ENCODE results near the gene CPNE5.

Gene CPNE5

DNA sequence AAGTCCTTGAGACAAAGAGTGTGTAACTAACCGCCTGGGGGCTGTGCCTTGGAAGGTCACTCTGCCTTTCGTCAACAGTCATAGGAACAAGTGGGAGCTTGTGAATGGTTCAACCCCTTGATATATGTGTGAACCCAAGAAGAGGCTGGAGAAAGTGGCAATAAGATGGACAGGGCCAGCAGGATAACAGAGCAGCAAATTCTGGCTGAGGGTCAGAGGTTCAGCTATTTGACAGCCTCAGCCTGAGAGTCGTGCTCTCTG lies 54.9 kb downstream of the CPNE5 start:
- H3K4me3 ChIP-seq (ENCODE audit: low read depth, low read length), result no peak overlapping the region
- no peaks in the 10 kb centered on the region for H3K9me3 ChIP-seq
- no peak for DNase-seq
- no peaks in the 10 kb centered on the region; the same call in 1 of the 2 replicates for H3K4me1 ChIP-seq
- TF ChIP-seq, protein P1, sequence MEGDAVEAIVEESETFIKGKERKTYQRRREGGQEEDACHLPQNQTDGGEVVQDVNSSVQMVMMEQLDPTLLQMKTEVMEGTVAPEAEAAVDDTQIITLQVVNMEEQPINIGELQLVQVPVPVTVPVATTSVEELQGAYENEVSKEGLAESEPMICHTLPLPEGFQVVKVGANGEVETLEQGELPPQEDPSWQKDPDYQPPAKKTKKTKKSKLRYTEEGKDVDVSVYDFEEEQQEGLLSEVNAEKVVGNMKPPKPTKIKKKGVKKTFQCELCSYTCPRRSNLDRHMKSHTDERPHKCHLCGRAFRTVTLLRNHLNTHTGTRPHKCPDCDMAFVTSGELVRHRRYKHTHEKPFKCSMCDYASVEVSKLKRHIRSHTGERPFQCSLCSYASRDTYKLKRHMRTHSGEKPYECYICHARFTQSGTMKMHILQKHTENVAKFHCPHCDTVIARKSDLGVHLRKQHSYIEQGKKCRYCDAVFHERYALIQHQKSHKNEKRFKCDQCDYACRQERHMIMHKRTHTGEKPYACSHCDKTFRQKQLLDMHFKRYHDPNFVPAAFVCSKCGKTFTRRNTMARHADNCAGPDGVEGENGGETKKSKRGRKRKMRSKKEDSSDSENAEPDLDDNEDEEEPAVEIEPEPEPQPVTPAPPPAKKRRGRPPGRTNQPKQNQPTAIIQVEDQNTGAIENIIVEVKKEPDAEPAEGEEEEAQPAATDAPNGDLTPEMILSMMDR (IDR thresholded peaks at IDR 0.05; ENCODE audit: low read depth, low read length), result no peak
- H3K27me3 ChIP-seq, result no peaks in the 10 kb centered on the region
- no peaks in the 10 kb centered on the region for H3K36me3 ChIP-seq

DNA sequence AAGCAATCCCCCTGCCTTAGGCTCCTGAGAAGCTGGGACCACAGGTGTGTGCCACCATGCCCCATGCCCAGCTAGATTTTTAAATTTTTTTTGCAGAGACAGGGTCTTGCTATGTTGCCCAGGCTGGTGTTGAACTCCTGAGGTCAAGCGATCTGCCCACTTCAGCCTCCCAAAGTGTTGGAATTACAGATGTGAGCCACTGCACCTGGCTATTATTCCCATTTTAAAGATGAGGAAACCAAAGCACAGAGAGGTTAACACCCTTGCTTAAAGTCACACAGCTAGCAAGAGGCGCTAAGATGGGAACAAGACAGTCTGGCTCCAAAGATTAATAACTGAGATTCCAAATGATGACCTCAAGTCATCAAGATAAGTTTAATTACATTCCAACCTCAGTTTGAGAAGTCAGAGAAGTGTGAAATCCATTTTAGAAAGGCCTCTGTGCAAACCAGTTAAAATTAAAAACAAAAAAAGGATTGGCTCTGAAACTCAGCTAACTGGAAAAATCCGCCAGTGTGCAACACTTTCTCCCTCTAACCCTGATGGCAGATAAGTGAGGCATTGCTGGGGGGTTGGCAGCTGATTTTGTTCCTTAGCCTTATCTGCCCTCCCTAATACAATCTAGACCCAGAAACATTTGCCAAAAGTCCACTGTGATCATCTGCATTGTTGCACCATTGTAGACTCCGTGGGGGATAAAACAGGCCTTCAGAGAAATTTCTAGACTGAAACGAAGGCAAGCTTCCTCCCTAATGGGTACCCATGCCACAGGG lies 55.5 kb downstream of the CPNE5 start:
- TF ChIP-seq, protein P1 (IDR thresholded peaks at IDR 0.05; ENCODE audit: low read depth, low read length), result no peak

DNA sequence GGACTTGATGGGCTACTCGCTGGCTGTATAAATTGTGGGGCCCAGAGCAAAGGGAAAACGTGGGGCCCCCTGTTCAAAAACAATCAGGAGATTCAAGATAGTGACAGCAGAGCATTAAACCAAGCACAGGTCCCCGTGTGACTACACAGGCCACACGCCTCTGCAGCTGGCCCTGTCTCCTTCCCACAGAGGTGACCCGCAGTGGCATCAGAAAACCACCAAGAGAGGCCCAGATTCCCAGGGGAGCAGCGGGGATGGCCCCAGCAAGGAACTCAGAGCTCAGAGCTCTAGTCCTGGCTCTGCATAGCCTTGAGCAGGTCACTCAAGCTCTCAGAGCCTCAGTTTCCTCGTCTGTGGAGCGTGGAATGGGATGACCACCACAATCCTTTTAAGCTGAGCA lies 57.6 kb downstream of the CPNE5 start:
- H3K4me3 ChIP-seq (ENCODE audit: low read depth, low read length), result no peak overlapping the region
- H3K36me3 ChIP-seq, result no peaks in the 10 kb centered on the region
- H3K27me3 ChIP-seq, result no peaks in the 10 kb centered on the region
- no peaks in the 10 kb centered on the region for H3K9me3 ChIP-seq
- DNase-seq, result no peak
- TF ChIP-seq, protein P1 (IDR thresholded peaks at IDR 0.05; ENCODE audit: low read depth, low read length), result no peak
- no peaks in the 10 kb centered on the region for H3K4me1 ChIP-seq

More for the DNA sequence above, 55.5 kb downstream of the CPNE5 start:
- Histone ChIP-seq H3K36me3 (no peaks in the 10 kb centered on the region), H3K9me3 (no peaks in the 10 kb centered on the region), H3K27me3 (no peaks in the 10 kb centered on the region), H3K4me1 (no peaks in the 10 kb centered on the region; the same call in 1 of the 2 replicates), H3K4me3 (ENCODE audit: low read depth, low read length) (no peak overlapping the region)
- DNase-seq, result no peak

DNA sequence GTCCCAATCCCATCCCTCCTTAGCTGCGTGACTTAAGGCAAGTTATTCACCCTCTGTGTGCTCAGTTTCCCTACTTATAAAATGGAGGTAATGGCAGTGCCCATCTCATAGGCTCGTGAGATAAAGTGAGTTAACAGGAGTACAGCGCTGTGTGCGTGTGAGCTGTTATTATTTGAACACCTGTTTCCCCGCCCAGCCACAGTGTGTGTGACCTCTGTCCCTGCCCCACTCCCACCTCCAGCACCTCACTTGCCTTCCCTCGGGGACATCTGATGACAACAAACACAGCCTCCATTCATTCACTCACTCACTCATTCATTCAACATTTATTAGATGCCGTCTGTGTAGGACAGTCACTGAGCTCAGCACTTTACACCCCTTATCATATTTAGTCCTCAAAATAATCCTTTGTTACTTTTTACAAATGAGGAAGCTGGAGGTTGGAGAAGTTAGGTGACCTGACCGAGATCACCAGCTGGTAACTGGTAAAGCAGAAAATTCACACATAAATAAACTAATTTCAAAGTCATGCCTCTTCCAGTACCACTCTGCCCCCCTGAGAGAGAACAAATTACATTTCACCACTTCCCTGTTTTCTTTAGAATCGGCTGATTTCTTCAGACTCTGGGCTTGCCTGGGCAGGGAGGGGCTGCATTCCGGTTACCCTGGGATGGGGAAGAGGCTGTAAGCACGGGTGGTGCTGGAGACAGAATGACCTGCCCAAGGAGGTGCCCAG lies 58.6 kb downstream of the CPNE5 start:
- DNase-seq, result no peak
- Histone ChIP-seq H3K27me3 (no peaks in the 10 kb centered on the region), H3K4me1 (no peaks in the 10 kb centered on the region), H3K9me3 (no peaks in the 10 kb centered on the region), H3K36me3 (no peaks in the 10 kb centered on the region), H3K4me3 (ENCODE audit: low read depth, low read length) (no peak overlapping the region)
- TF ChIP-seq, protein P1 (IDR thresholded peaks at IDR 0.05; ENCODE audit: low read depth, low read length), result no peak

DNA sequence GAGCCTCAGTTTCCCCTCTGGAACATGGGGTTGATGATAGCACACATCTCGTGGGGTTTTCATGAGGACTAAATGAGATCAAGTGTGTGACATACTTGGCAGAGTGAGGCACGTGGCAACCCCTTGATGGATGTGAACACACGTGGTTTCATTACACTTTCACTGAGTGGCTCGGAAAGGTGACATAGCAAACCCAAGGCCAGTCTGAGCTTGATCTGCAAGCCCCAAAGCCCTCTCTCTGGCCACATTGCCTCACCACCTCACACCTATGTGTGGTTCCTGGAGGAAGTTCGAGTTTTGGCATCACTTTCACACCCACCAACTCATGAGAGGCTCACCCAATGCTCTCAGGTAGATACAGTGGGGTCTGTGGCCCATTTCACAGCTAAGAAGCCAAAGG lies 60.0 kb downstream of the CPNE5 start:
- Histone ChIP-seq H3K27me3 (no peaks in the 10 kb centered on the region), H3K9me3 (no peaks in the 10 kb centered on the region), H3K4me3 (ENCODE audit: low read depth, low read length) (no peak overlapping the region), H3K36me3 (no peaks in the 10 kb centered on the region), H3K4me1 (no peaks in the 10 kb centered on the region)
- TF ChIP-seq, protein P1 (IDR thresholded peaks at IDR 0.05; ENCODE audit: low read depth, low read length), result no peak
- no peak for DNase-seq

DNA sequence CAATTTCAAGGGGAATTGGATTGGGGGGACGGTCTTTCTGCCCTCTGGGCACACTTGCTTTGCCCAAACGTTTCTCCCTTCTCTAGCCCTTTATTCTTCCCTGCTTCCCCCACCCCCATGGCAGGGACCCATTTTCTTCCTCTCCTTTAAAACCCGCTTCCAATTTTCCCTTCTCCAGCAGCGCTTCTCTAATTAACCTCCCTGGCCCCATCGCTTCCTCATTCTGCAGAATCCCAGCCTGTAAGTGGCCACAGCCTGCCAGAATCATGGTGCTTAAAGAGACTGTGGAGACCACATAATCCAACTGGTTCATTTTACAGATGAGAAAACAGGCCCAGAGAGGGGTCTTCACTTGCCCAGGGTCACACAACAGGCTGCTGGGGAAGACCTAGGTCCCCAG lies 61.4 kb downstream of the CPNE5 start:
- TF ChIP-seq, protein P1 (IDR thresholded peaks at IDR 0.05; ENCODE audit: low read depth, low read length), result no peak
- no peaks in the 10 kb centered on the region for H3K36me3 ChIP-seq
- H3K4me3 ChIP-seq (ENCODE audit: low read depth, low read length), result no peak overlapping the region
- H3K4me1 ChIP-seq, result no peaks in the 10 kb centered on the region
- H3K27me3 ChIP-seq, result no peaks in the 10 kb centered on the region
- H3K9me3 ChIP-seq, result no peaks in the 10 kb centered on the region
- no peak for DNase-seq
